Uterus (tissue), 4 donors: ENCODE measurements around the gene GSC2. TPM values are rescaled to one million over a fixed set of nuclear protein-coding genes. Genes with fewer than 3 reads are reported as not detected.

Experiments used
- DNase-seq, 2 donors: peaks; one replicate each; pipeline ENCODE4 v3.0.0-alpha.2; 2019 to 2020
- H3K27ac ChIP-seq, 2 donors: fragments of 200-600 bp; sonication (generic); 1 replicate in 1 of 2; 2 replicates in 1 of 2; pipeline ENCODE4 v1.5.1; 2016 to 2018
- H3K27me3 ChIP-seq, 2 donors: fragments of 200-600 bp; sonication (generic); one replicate each; pipeline ENCODE4 v1.5.1; 2018 to 2019; ENCODE audit warnings: control low read depth in 1 of 2
- H3K36me3 ChIP-seq, 2 donors: fragments of 200-600 bp; sonication (generic); one replicate each; pipeline ENCODE4 v1.5.1; 2019; ENCODE audit warnings: control low read depth in 1 of 2
- H3K4me1 ChIP-seq, 2 donors: fragments of 200-600 bp; sonication (generic); one replicate each; pipeline ENCODE4 v1.5.1; 2018 to 2019; ENCODE audit warnings: control low read depth in 1 of 2
- H3K4me3 ChIP-seq, 2 donors: fragments of 200-600 bp; sonication (generic); 1 replicate in 1 of 2; 2 replicates in 1 of 2; pipeline ENCODE4 v1.5.1; 2018 to 2019; ENCODE audit warnings: mild to moderate bottlenecking in 1 of 2
- H3K9me3 ChIP-seq, 2 donors: fragments of 200-600 bp; sonication (generic); one replicate each; pipeline ENCODE4 v1.5.1; 2019; ENCODE audit warnings: control low read depth in 1 of 2
- POLR2A ChIP-seq, 2 donors: fragments of 450-650 bp; IDR thresholded peaks; one replicate each; pipeline ENCODE4 v1.6.1; 2016; ENCODE audit warnings: antibody characterized with exemption in 2 of 2, mild to moderate bottlenecking in 1 of 2, moderate library complexity in 1 of 2
- intact Hi-C: fragments of 100-400 bp; cut with DNase I; formaldehyde crosslinking; loops from one replicate; pipeline ENCODE4 v1.15.1; 2023; ENCODE audit warnings: low total_unique reads
- total RNA-seq, 4 donors: library from RNA; depleted of rRNA in 3 of 4; stranded (reverse); fragments of >200 nt in 3 of 4; gene quantifications; one replicate each; pipeline versions ENCODE4 v1.1.0 to v1.2.4, GENCODE V29; 2014 to 2023
- TF ChIP-seq, protein P1 (sequence below), 4 experiments: fragments of 200-600 bp in 2 of 4; fragments of 450-650 bp in 2 of 4; sonication (generic) in 2 of 4; IDR thresholded peaks; one replicate each; pipeline ENCODE4 v1.5.1; 2016 to 2019; ENCODE audit warnings: antibody characterized with exemption in 4 of 4, mild to moderate bottlenecking in 2 of 4, moderate library complexity in 1 of 4
- donor health status: DM: yes; HTN: yes; CAD: no.

Gene GSC2
- total RNA-seq, 4 donors from 2014 or later = not detected

DNA sequence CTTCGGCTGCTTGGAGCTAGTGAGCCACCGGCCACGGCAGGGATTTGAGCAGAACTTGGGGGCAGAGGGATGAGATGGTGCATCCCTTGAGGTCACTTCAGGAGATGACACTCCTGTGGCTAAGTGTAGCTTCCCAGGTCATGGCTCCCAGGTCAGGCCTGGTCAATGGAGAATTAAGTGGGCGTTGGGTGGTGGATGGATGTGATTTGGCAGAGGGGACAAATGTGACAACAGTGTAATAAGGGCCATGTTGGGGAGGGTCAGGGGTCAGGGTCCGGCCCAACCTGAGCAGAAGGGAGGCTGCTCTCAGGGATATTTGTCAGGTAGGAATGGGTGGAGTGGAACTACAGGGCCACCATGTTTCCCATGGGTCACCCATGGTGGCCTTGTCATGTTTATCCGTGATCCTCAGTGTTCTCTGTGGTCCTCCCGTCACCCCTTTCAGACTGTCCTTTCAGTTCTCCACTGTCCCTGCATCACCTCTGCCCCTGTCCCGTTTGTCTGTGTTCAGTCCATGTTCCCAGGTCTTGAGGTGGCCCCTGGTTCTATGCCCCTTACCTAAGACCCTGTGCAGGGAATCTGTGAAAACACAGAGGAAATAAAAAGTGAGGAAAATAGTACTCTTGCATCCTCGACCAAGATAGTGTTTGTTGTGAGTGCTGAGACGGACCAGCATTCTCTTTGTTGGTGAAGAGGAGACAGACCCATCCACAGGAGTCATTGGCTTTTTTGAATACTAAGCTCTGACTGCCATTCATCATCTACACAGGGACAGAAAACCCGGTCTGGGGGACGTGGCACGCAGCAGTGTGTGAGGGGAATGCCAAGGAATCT lies 22.3 kb upstream of the GSC2 start:
- Histone ChIP-seq H3K36me3 (no peaks in the 10 kb centered on the region), H3K27me3 (peaks cover 0 to 17% of the 10 kb centered on the region in 2 donors), H3K9me3 (no peaks in the 10 kb centered on the region), H3K4me1 (peaks cover 4 to 30% of the 10 kb centered on the region in 2 donors), H3K4me3 (peak overlapping the region; percentile 68 to 89), H3K27ac (peak overlapping the region; percentile 82 to 84)
- TF ChIP-seq POLR2A (IDR thresholded peaks at IDR 0.05) = no peak
- TF ChIP-seq, protein P1, sequence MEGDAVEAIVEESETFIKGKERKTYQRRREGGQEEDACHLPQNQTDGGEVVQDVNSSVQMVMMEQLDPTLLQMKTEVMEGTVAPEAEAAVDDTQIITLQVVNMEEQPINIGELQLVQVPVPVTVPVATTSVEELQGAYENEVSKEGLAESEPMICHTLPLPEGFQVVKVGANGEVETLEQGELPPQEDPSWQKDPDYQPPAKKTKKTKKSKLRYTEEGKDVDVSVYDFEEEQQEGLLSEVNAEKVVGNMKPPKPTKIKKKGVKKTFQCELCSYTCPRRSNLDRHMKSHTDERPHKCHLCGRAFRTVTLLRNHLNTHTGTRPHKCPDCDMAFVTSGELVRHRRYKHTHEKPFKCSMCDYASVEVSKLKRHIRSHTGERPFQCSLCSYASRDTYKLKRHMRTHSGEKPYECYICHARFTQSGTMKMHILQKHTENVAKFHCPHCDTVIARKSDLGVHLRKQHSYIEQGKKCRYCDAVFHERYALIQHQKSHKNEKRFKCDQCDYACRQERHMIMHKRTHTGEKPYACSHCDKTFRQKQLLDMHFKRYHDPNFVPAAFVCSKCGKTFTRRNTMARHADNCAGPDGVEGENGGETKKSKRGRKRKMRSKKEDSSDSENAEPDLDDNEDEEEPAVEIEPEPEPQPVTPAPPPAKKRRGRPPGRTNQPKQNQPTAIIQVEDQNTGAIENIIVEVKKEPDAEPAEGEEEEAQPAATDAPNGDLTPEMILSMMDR (IDR thresholded peaks at IDR 0.05) = no peak
- no peak for DNase-seq
- intact Hi-C loops = no loop called here

DNA sequence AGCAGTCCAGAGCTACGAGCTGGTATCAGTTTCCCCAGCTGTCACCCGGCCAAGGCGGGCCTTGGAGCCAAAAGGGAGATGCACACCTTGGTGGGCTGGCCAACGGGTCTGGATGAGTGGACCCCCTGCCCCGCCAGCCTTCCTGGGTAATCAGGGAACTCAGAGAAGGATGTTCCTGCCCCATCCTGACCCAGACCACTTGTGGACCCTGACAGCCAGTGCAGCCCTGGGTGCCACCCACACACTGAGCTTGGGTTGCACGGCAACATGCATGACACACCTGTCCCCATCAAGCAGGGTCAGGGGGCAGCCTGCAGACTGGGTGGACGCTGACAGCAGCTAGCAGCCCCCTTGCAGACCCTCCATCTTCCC lies 19.8 kb upstream of the GSC2 start:
- Histone ChIP-seq H3K36me3 (no peaks in the 10 kb centered on the region), H3K27ac (no peak overlapping the region), H3K4me1 (peaks cover 4 to 22% of the 10 kb centered on the region in 2 donors), H3K4me3 (no peak overlapping the region), H3K27me3 (peaks cover 0 to 19% of the 10 kb centered on the region in 2 donors), H3K9me3 (no peaks in the 10 kb centered on the region)
- intact Hi-C loops = no loop called here
- DNase-seq = no peak
- TF ChIP-seq POLR2A (IDR thresholded peaks at IDR 0.05) = no peak
- TF ChIP-seq, protein P1 (IDR thresholded peaks at IDR 0.05) = no peak

DNA sequence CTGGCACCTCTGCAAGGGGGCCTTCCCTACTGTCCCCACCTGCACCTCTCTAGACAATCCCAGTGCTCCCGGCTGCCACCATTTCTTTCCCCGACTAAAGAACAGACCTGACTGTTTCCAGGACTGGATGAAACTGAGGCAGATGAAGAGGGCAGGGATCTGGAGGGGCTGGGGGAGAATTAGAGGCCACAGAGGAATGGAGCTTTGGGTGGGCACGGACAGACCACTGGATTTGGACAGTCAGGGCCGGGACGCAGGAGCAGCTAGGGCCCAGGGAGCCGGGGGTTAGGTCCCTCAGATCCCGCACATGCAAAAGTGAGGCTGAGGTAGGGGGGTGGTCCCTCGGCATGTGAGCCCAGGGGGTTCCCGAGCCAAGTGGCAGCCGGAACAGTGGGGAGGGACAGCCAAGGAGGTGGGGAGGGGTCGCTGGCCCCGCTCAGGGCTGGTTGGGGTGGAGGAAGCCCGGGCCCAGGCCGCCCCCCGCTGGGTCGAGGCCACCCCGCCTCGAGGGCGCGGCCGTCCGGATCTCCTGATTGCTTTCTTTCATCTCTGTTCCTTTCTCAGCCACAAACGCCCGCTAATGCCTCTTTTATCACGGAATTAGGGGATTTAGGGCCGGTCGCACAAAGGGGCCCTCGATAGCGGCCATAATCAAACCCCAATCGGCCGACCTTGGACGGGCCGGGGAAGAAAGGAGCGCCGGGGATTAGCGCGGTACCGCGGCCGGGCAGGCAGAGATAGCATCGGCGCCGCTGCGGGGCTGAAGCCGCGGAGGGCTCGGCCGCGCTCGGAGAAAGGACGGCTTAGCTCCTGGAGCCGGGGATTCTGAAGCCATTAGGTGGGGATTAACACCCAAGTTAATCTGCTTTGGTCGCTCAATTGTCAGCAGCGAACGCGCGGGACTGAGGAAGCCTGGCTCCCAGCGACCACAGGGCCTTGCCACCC lies 19.2 kb upstream of the GSC2 start:
- Histone ChIP-seq H3K4me1 (peaks cover 4 to 17% of the 10 kb centered on the region in 2 donors), H3K27ac (no peak overlapping the region), H3K27me3 (peaks cover 0 to 21% of the 10 kb centered on the region in 2 donors), H3K9me3 (no peaks in the 10 kb centered on the region), H3K36me3 (no peaks in the 10 kb centered on the region), H3K4me3 (peak overlapping the region in 1 of 2 donors; percentile 27)
- intact Hi-C loops = no loop called here
- no peak for TF ChIP-seq POLR2A (IDR thresholded peaks at IDR 0.05)
- TF ChIP-seq, protein P1 (IDR thresholded peaks at IDR 0.05) = no peak
- no peak for DNase-seq

DNA sequence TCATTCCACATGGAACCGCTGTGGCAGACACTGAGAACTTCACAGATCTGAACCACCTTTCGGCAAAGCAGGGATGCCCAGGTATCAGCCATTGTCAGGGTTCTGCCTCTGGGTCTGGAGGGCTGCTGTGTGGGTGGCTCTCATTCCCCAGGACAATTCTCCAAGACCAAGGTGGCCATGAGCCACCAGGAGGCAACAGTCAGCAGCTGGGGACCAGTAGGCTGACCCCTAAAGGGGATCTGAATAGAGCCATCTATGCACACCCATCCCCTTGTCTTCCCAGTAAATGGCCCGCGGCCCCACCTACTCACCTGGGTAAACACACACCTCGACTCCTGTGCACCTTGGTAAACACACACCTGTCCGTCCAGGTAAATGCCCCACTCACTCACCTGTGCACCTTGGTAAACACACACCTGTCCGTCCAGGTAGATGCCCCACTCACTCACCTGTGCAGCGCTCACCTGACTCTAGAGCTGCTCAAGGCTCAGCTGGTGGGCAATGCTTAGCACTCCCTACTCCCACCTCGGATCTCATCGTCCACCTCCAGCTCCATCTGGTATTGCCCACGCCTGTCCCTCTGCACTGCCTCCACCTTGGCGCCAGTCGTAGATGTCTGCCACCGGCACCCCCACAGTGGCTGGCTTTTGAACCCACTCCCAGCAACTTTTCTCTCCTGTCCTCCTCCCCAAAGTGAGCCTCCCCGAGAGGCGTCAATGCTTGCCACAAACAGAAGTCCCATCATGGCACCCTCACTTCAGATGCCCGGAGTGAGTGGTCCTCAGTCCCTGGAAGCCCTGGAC lies 18.2 kb upstream of the GSC2 start:
- Histone ChIP-seq H3K36me3 (no peaks in the 10 kb centered on the region), H3K27ac (no peak overlapping the region), H3K9me3 (no peaks in the 10 kb centered on the region), H3K4me1 (peaks cover 4 to 16% of the 10 kb centered on the region in 2 donors), H3K27me3 (peaks cover 0 to 23% of the 10 kb centered on the region in 2 donors), H3K4me3 (no peak overlapping the region)
- TF ChIP-seq, protein P1 (IDR thresholded peaks at IDR 0.05) = no peak
- TF ChIP-seq POLR2A (IDR thresholded peaks at IDR 0.05) = no peak
- no peak for DNase-seq
- intact Hi-C loops = no loop called here
